ENCODE results near the gene FCHSD2.
"Not testable (repeated sequence)": the region's sequence is repeated elsewhere in the genome, so short reads cannot be mapped to it uniquely, and the experiment has no call there.

Gene FCHSD2

GRCh38 chr11:73004088-73004487, 138.0 kb downstream of the FCHSD2 start:
- no peak for DNase-seq (ENCODE audit: low spot score)

- DNase-seq (ENCODE audit: low spot score): no peak
These were observed 139.0 kb downstream of the FCHSD2 start for GRCh38 chr11:73003088-73003487.

- no peak for DNase-seq (ENCODE audit: low spot score)
These were observed 139.9 kb downstream of the FCHSD2 start for GRCh38 chr11:73002214-73002613.

- DNase-seq (ENCODE audit: low spot score): no peak
These were observed 140.5 kb downstream of the FCHSD2 start for GRCh38 chr11:73001615-73002014.

- DNase-seq (ENCODE audit: low spot score): no peak
These were observed 143.4 kb downstream of the FCHSD2 start for GRCh38 chr11:72998676-72999075.

GRCh38 chr11:72996959-72997358, 145.2 kb downstream of the FCHSD2 start:
- no peak for DNase-seq (ENCODE audit: low spot score)

- DNase-seq (ENCODE audit: low spot score): no peak
These were observed 152.4 kb downstream of the FCHSD2 start for GRCh38 chr11:72989727-72990126.

- no peak for DNase-seq (ENCODE audit: low spot score)
These were observed 153.3 kb downstream of the FCHSD2 start for GRCh38 chr11:72988821-72989220.

- no peak for DNase-seq (ENCODE audit: low spot score)
These were observed 156.5 kb downstream of the FCHSD2 start for GRCh38 chr11:72985645-72986044.

- DNase-seq (ENCODE audit: low spot score): no peak
These were observed 157.6 kb downstream of the FCHSD2 start for GRCh38 chr11:72984453-72985077.

GRCh38 chr11:72983560-72983959, 158.6 kb downstream of the FCHSD2 start:
- DNase-seq (ENCODE audit: low spot score): no peak

- DNase-seq (ENCODE audit: low spot score): no peak
These were observed 160.0 kb downstream of the FCHSD2 start for GRCh38 chr11:72981971-72982685.

- no peak for DNase-seq (ENCODE audit: low spot score)
These were observed 161.0 kb downstream of the FCHSD2 start for GRCh38 chr11:72981080-72981479.

- DNase-seq (ENCODE audit: low spot score): not testable (repeated sequence)
These were observed 164.3 kb downstream of the FCHSD2 start for GRCh38 chr11:72977782-72978181.

- DNase-seq (ENCODE audit: low spot score): not testable (repeated sequence)
These were observed 165.6 kb downstream of the FCHSD2 start for GRCh38 chr11:72976522-72976892.

- peak; percentile 52 for DNase-seq (ENCODE audit: low spot score)
These were observed 166.2 kb downstream of the FCHSD2 start for GRCh38 chr11:72975778-72976521.

- no peak for DNase-seq (ENCODE audit: low spot score)
These were observed 167.5 kb downstream of the FCHSD2 start for GRCh38 chr11:72974487-72975205.

GRCh38 chr11:72972496-72973128, 169.5 kb downstream of the FCHSD2 start:
- DNase-seq (ENCODE audit: low spot score): peak; percentile 6

GRCh38 chr11:72971192-72971967, 170.7 kb downstream of the FCHSD2 start:
- no peak for DNase-seq (ENCODE audit: low spot score)

GRCh38 chr11:72970557-72971118, 171.5 kb downstream of the FCHSD2 start:
- DNase-seq (ENCODE audit: low spot score): no peak

GRCh38 chr11:72969894-72970335, 172.2 kb downstream of the FCHSD2 start:
- DNase-seq (ENCODE audit: low spot score): peak; percentile 23

All from hepatic stellate cell (primary cell).